ENCODE measurements around the gene SLC1A4.
"Not testable (repeated sequence)": the region's sequence is repeated elsewhere in the genome, so short reads cannot be mapped to it uniquely, and the experiment has no call there.

SLC1A4 gene

GRCh38 chr2:65020251-65020650, 31.1 kb downstream of the SLC1A4 start:
- H3K9ac ChIP-seq (ENCODE audit: low read length); H3K27me3 ChIP-seq (replicated peaks; ENCODE audit: control insufficient read depth, insufficient read depth, low read length); H3K9me3 ChIP-seq (ENCODE audit: control insufficient read depth, low read length); H3K4me3 ChIP-seq (ENCODE audit: low read length); DNase-seq (ENCODE audit: low read depth): not testable (repeated sequence)
- peaks cover 12% of the 10 kb centered on the region for H3K4me1 ChIP-seq (ENCODE audit: control insufficient read depth, insufficient read depth, low read length)
- H3K36me3 ChIP-seq (ENCODE audit: control insufficient read depth, insufficient read depth, low read length, severe bottlenecking), result peaks cover 50% of the 10 kb centered on the region

DNA sequence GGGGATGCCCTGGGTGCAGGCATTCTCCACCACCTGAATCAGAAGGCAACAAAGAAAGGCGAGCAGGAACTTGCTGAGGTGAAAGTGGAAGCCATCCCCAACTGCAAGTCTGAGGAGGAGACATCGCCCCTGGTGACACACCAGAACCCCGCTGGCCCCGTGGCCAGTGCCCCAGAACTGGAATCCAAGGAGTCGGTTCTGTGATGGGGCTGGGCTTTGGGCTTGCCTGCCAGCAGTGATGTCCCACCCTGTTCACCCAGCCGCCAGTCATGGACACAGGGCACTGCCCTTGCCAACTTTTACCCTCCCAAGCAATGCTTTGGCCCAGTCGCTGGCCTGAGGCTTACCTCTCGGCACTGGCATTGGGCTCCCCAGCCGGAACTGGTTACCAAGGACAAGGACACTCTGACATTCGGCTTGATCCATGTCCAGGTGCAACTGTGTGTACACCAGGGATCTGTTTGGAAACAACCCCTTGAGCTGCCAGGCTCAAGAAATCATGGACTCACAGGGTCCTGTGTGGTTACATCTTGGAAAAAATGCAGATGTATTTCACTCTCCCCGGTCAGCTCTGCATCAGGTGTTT, 31.8 kb downstream of the SLC1A4 start:
- Histone ChIP-seq H3K4me1 (ENCODE audit: control insufficient read depth, insufficient read depth, low read length) (peaks cover 12% of the 10 kb centered on the region), H3K27me3 (replicated peaks; ENCODE audit: control insufficient read depth, insufficient read depth, low read length) (no peaks in the 10 kb centered on the region), H3K36me3 (ENCODE audit: control insufficient read depth, insufficient read depth, low read length, severe bottlenecking) (peaks cover 50% of the 10 kb centered on the region), H3K9ac (ENCODE audit: low read length) (no peak overlapping the region), H3K4me3 (ENCODE audit: low read length) (no peak overlapping the region), H3K9me3 (ENCODE audit: control insufficient read depth, low read length) (no peaks in the 10 kb centered on the region)
- DNase-seq (ENCODE audit: low read depth), result no peak

- Histone ChIP-seq H3K36me3 (ENCODE audit: control insufficient read depth, insufficient read depth, low read length, severe bottlenecking) (peaks cover 47% of the 10 kb centered on the region), H3K9me3 (ENCODE audit: control insufficient read depth, low read length) (no peaks in the 10 kb centered on the region), H3K27me3 (replicated peaks; ENCODE audit: control insufficient read depth, insufficient read depth, low read length) (no peaks in the 10 kb centered on the region), H3K4me3 (ENCODE audit: low read length) (no peak overlapping the region), H3K9ac (ENCODE audit: low read length) (no peak overlapping the region), H3K4me1 (ENCODE audit: control insufficient read depth, insufficient read depth, low read length) (peaks cover 12% of the 10 kb centered on the region)
- no peak for DNase-seq (ENCODE audit: low read depth)
Measured at GRCh38 chr2:65021709-65022108, 32.5 kb downstream of the SLC1A4 start.

DNA sequence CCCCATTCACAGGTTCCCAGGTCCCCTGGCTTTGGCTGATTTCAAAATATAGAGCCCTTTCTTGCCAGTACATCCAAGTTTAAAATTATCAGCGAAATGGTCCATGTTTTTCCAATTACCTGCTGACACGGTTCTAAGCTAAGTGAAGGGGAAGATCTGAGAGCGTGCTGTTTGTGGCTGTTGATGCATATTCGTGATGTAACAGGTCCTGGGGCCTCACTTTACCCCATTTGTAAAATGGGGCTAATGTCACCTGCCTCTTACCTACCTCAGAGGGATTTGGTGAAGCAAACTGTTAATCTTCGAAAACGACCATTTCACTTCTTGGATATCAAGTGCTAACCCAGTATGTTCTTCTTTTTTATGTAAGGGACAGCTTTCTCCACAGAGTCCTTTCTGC, 33.0 kb downstream of the SLC1A4 start:
- Histone ChIP-seq H3K36me3 (ENCODE audit: control insufficient read depth, insufficient read depth, low read length, severe bottlenecking) (peaks cover 42% of the 10 kb centered on the region), H3K4me3 (ENCODE audit: low read length) (no peak overlapping the region), H3K27me3 (replicated peaks; ENCODE audit: control insufficient read depth, insufficient read depth, low read length) (no peaks in the 10 kb centered on the region), H3K9ac (ENCODE audit: low read length) (no peak overlapping the region), H3K9me3 (ENCODE audit: control insufficient read depth, low read length) (no peaks in the 10 kb centered on the region), H3K4me1 (ENCODE audit: control insufficient read depth, insufficient read depth, low read length) (peaks cover 12% of the 10 kb centered on the region)
- no peak for DNase-seq (ENCODE audit: low read depth)

DNA sequence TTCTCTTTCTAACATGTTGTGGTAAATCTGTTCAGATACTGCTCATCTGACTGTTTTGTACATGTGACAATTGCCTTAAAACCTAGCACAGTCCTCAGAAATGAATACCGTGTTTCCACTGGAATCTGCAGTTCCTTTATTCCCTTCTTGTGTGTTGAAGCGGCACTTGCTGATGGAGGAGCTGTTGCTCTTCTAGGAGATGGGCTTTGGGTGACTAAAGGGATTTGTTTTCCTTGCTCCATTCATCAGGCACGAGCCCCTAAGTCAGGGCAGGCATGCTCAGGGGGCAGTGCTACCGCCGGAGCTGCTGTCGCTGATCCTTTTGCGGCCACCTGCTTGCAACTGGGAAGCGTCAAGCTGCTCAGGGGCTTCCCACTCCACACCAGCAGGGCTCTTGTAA, 34.5 kb downstream of the SLC1A4 start:
- no peak overlapping the region for H3K4me3 ChIP-seq (ENCODE audit: low read length)
- H3K9me3 ChIP-seq (ENCODE audit: control insufficient read depth, low read length), result no peaks in the 10 kb centered on the region
- no peak overlapping the region for H3K9ac ChIP-seq (ENCODE audit: low read length)
- no peak for DNase-seq (ENCODE audit: low read depth)
- peaks cover 31% of the 10 kb centered on the region for H3K36me3 ChIP-seq (ENCODE audit: control insufficient read depth, insufficient read depth, low read length, severe bottlenecking)
- H3K4me1 ChIP-seq (ENCODE audit: control insufficient read depth, insufficient read depth, low read length), result peaks cover 12% of the 10 kb centered on the region
- H3K27me3 ChIP-seq (replicated peaks; ENCODE audit: control insufficient read depth, insufficient read depth, low read length), result no peaks in the 10 kb centered on the region

DNA sequence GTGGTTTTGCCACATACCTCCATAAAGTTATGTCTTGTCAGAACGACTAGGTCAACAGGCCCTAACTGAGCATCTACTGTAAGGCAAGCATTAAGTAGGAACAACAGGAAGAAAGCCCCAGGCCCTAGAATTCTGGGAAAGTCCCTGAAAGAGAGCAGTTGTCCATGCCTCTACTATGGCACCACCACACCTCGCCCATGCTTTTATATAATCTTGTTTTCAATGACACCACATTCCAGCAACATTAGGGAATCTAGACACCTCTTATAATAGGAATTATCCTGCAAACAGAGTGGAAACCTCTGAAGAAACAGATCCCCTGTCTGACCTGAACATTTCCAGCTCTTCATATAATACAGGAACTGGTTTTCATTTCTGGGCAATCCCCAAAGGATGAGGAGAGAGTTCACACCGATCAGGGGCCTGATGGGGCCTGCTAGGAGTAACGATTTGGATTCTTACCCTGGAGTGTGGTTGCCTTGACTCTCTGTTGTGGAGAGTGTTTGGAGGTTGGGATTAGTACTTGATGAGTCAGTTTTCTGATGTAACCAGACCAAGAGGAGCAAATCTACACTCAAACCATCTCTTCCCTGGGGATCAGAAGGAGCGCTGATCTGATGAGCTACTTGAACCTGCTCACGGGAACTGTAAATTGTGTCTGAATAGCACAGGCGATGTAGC, 35.1 kb downstream of the SLC1A4 start:
- H3K9me3 ChIP-seq (ENCODE audit: control insufficient read depth, low read length), result no peaks in the 10 kb centered on the region
- peak; percentile 67 for DNase-seq (ENCODE audit: low read depth)
- H3K4me3 ChIP-seq (ENCODE audit: low read length), result no peak overlapping the region
- no peaks in the 10 kb centered on the region for H3K27me3 ChIP-seq (replicated peaks; ENCODE audit: control insufficient read depth, insufficient read depth, low read length)
- H3K36me3 ChIP-seq (ENCODE audit: control insufficient read depth, insufficient read depth, low read length, severe bottlenecking), result peaks cover 25% of the 10 kb centered on the region
- H3K4me1 ChIP-seq (ENCODE audit: control insufficient read depth, insufficient read depth, low read length), result peaks cover 12% of the 10 kb centered on the region
- H3K9ac ChIP-seq (ENCODE audit: low read length), result no peak overlapping the region

GRCh38 chr2:65025453-65026123, 36.4 kb downstream of the SLC1A4 start:
- H3K4me1 ChIP-seq (ENCODE audit: control insufficient read depth, insufficient read depth, low read length), result peaks cover 12% of the 10 kb centered on the region
- no peaks in the 10 kb centered on the region for H3K9me3 ChIP-seq (ENCODE audit: control insufficient read depth, low read length)
- no peak overlapping the region for H3K9ac ChIP-seq (ENCODE audit: low read length)
- peaks cover 17% of the 10 kb centered on the region for H3K36me3 ChIP-seq (ENCODE audit: control insufficient read depth, insufficient read depth, low read length, severe bottlenecking)
- DNase-seq (ENCODE audit: low read depth), result no peak
- H3K27me3 ChIP-seq (replicated peaks; ENCODE audit: control insufficient read depth, insufficient read depth, low read length), result no peaks in the 10 kb centered on the region
- H3K4me3 ChIP-seq (ENCODE audit: low read length), result no peak overlapping the region

DNA sequence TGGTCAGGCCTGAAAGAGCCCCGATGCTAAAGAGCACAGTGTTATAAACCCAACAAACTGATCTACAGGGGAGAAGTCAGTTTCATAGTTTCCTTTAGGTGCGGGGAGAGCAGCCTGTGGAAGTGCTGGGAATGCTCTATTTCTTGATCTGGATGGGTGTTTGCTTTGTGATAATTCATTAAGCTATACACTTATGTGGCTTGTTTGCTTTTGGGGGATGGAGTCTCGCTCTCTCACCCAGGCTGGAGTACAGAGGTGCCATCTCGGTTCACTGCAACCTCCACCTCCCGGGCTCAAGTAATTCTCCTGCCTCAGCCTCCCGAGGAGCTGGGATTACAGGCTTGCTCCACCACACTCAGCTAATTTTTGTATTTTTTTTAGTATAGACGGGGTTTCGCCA, 37.0 kb downstream of the SLC1A4 start:
- no peak overlapping the region for H3K4me3 ChIP-seq (ENCODE audit: low read length)
- DNase-seq (ENCODE audit: low read depth), result no peak
- H3K27me3 ChIP-seq (replicated peaks; ENCODE audit: control insufficient read depth, insufficient read depth, low read length), result no peaks in the 10 kb centered on the region
- H3K9ac ChIP-seq (ENCODE audit: low read length), result no peak overlapping the region
- H3K4me1 ChIP-seq (ENCODE audit: control insufficient read depth, insufficient read depth, low read length), result peaks cover 12% of the 10 kb centered on the region
- no peaks in the 10 kb centered on the region for H3K9me3 ChIP-seq (ENCODE audit: control insufficient read depth, low read length)
- H3K36me3 ChIP-seq (ENCODE audit: control insufficient read depth, insufficient read depth, low read length, severe bottlenecking), result peaks cover 11% of the 10 kb centered on the region

DNA sequence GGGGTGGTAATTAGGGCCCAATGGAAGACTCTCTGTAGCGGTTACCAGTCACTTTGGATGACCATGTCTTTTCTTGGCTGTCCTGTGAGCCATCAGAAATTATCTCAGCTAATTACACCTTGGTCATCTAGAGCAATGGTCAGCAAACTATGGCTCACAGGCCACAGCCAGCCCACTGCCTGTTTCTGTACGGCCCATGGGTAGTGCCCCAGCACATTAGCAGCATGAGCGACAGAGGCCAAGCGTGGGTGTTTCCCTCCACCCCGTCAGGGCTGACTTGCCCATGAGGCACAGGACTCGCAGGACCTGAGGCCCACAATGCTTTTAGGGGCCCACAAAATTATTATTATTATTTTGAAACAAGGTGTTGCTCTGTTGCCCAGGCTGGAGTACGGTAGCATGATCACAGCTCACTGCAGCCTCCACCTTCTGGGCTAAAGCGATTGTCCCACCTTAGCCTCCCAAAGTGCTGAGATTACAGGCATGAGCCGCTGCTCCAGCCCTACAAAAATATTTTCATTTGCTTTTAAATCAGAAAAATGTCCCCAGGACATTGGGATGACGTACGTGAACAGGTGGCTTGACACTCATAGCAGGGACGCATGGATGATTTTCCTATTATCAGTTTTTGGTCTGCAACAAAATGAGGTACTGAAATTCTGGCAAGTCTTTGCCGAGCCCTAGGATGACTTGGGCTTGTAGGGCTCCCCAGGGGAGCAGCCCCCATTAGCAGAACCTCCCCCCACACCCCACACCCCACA, 37.7 kb downstream of the SLC1A4 start:
- H3K9ac ChIP-seq (ENCODE audit: low read length), result no peak overlapping the region
- H3K9me3 ChIP-seq (ENCODE audit: control insufficient read depth, low read length), result no peaks in the 10 kb centered on the region
- H3K4me1 ChIP-seq (ENCODE audit: control insufficient read depth, insufficient read depth, low read length), result peaks cover 12% of the 10 kb centered on the region
- H3K27me3 ChIP-seq (replicated peaks; ENCODE audit: control insufficient read depth, insufficient read depth, low read length), result no peaks in the 10 kb centered on the region
- DNase-seq (ENCODE audit: low read depth), result no peak
- peaks cover 6% of the 10 kb centered on the region for H3K36me3 ChIP-seq (ENCODE audit: control insufficient read depth, insufficient read depth, low read length, severe bottlenecking)
- H3K4me3 ChIP-seq (ENCODE audit: low read length), result no peak overlapping the region

- no peak for DNase-seq (ENCODE audit: low read depth)
- Histone ChIP-seq H3K9me3 (ENCODE audit: control insufficient read depth, low read length) (no peaks in the 10 kb centered on the region), H3K4me1 (ENCODE audit: control insufficient read depth, insufficient read depth, low read length) (peaks cover 12% of the 10 kb centered on the region), H3K4me3 (ENCODE audit: low read length) (no peak overlapping the region), H3K27me3 (replicated peaks; ENCODE audit: control insufficient read depth, insufficient read depth, low read length) (no peaks in the 10 kb centered on the region), H3K9ac (ENCODE audit: low read length) (no peak overlapping the region), H3K36me3 (ENCODE audit: control insufficient read depth, insufficient read depth, low read length, severe bottlenecking) (peaks cover 3% of the 10 kb centered on the region)
Measured at GRCh38 chr2:65027616-65028244, 38.5 kb downstream of the SLC1A4 start.

Data from adipocyte (in vitro differentiated cells).